ENCODE results near the gene CRIP1. TPM values are rescaled to one million over a fixed set of nuclear protein-coding genes. Genes with fewer than 3 reads are reported as not detected.

CRIP1 gene
- total RNA-seq, 1 experiment from 2014 or later, result 140 TPM

- Histone ChIP-seq H3K36me3 (ENCODE audit: insufficient read depth, low read length) (peaks cover 35% of the 10 kb centered on the region), H3K4me3 (ENCODE audit: low read length) (no peak overlapping the region), H3K4me1 (ENCODE audit: low read length) (0 out of 2 replicates have a peak, but pooled peaks cover 3% of the 10 kb centered on the region), H3K9me2 (replicated peaks; ENCODE audit: insufficient read depth, low read length) (no peaks in the 10 kb centered on the region), H3K27me3 (ENCODE audit: low read length) (no peaks in the 10 kb centered on the region), H3K27ac (ENCODE audit: low read length) (no peak overlapping the region), H3K79me2 (ENCODE audit: low read length) (peaks cover 11% of the 10 kb centered on the region), H4K20me1 (ENCODE audit: insufficient read depth, low read depth, low read length) (peaks cover 41% of the 10 kb centered on the region), H3K4me2 (ENCODE audit: low read depth, low read length, poor library complexity, severe bottlenecking) (no peak overlapping the region), H3K9ac (ENCODE audit: low read length) (peak overlapping the region; percentile 33; the same call in 1 of the 2 replicates), H2AFZ (ENCODE audit: low read length) (no peak overlapping the region), H3K9me3 (ENCODE audit: low read length) (no peaks in the 10 kb centered on the region)
- peak; percentile 94 for DNase-seq
Observed at GRCh38 chr14:105448706-105449111, 38.0 kb upstream of the CRIP1 start.

- Histone ChIP-seq H2AFZ (ENCODE audit: low read length) (no peak overlapping the region), H3K9me2 (replicated peaks; ENCODE audit: insufficient read depth, low read length) (no peaks in the 10 kb centered on the region), H3K4me2 (ENCODE audit: low read depth, low read length, poor library complexity, severe bottlenecking) (no peak overlapping the region), H3K27me3 (ENCODE audit: low read length) (no peaks in the 10 kb centered on the region), H3K27ac (ENCODE audit: low read length) (no peak overlapping the region), H3K79me2 (ENCODE audit: low read length) (peaks cover 11% of the 10 kb centered on the region), H4K20me1 (ENCODE audit: insufficient read depth, low read depth, low read length) (peaks cover 41% of the 10 kb centered on the region), H3K4me3 (ENCODE audit: low read length) (no peak overlapping the region), H3K9me3 (ENCODE audit: low read length) (no peaks in the 10 kb centered on the region), H3K4me1 (ENCODE audit: low read length) (0 out of 2 replicates have a peak, but pooled peaks cover 3% of the 10 kb centered on the region), H3K9ac (ENCODE audit: low read length) (no peak overlapping the region), H3K36me3 (ENCODE audit: insufficient read depth, low read length) (peaks cover 39% of the 10 kb centered on the region)
- DNase-seq, result no peak
Observed at GRCh38 chr14:105449276-105450122, 37.2 kb upstream of the CRIP1 start.

- Histone ChIP-seq H3K9me2 (replicated peaks; ENCODE audit: insufficient read depth, low read length) (no peaks in the 10 kb centered on the region), H3K4me2 (ENCODE audit: low read depth, low read length, poor library complexity, severe bottlenecking) (no peak overlapping the region), H4K20me1 (ENCODE audit: insufficient read depth, low read depth, low read length) (peaks cover 41% of the 10 kb centered on the region), H3K79me2 (ENCODE audit: low read length) (peaks cover 11% of the 10 kb centered on the region), H3K4me3 (ENCODE audit: low read length) (no peak overlapping the region), H3K36me3 (ENCODE audit: insufficient read depth, low read length) (peaks cover 39% of the 10 kb centered on the region), H2AFZ (ENCODE audit: low read length) (no peak overlapping the region), H3K27me3 (ENCODE audit: low read length) (no peaks in the 10 kb centered on the region), H3K9me3 (ENCODE audit: low read length) (no peaks in the 10 kb centered on the region), H3K27ac (ENCODE audit: low read length) (no peak overlapping the region), H3K9ac (ENCODE audit: low read length) (no peak overlapping the region), H3K4me1 (ENCODE audit: low read length) (0 out of 2 replicates have a peak, but pooled peaks cover 3% of the 10 kb centered on the region)
- no peak for DNase-seq
Observed at GRCh38 chr14:105450123-105450505, 36.6 kb upstream of the CRIP1 start.

GRCh38 chr14:105450864-105451720 lies 35.6 kb upstream of the CRIP1 start:
- no peak overlapping the region for H3K4me3 ChIP-seq (ENCODE audit: low read length)
- H3K4me1 ChIP-seq (ENCODE audit: low read length), result 0 out of 2 replicates have a peak, but pooled peaks cover 3% of the 10 kb centered on the region
- no peaks in the 10 kb centered on the region for H3K9me2 ChIP-seq (replicated peaks; ENCODE audit: insufficient read depth, low read length)
- H4K20me1 ChIP-seq (ENCODE audit: insufficient read depth, low read depth, low read length), result peaks cover 49% of the 10 kb centered on the region
- no peak overlapping the region for H2AFZ ChIP-seq (ENCODE audit: low read length)
- H3K4me2 ChIP-seq (ENCODE audit: low read depth, low read length, poor library complexity, severe bottlenecking), result no peak overlapping the region
- no peak for DNase-seq
- peaks cover 39% of the 10 kb centered on the region for H3K36me3 ChIP-seq (ENCODE audit: insufficient read depth, low read length)
- H3K9me3 ChIP-seq (ENCODE audit: low read length), result no peaks in the 10 kb centered on the region
- H3K27ac ChIP-seq (ENCODE audit: low read length), result no peak overlapping the region
- no peak overlapping the region for H3K9ac ChIP-seq (ENCODE audit: low read length)
- peaks cover 11% of the 10 kb centered on the region for H3K79me2 ChIP-seq (ENCODE audit: low read length)
- no peaks in the 10 kb centered on the region for H3K27me3 ChIP-seq (ENCODE audit: low read length)

- Histone ChIP-seq H2AFZ (ENCODE audit: low read length) (no peak overlapping the region), H3K4me1 (ENCODE audit: low read length) (0 out of 2 replicates have a peak, but pooled peaks cover 3% of the 10 kb centered on the region), H3K79me2 (ENCODE audit: low read length) (peaks cover 11% of the 10 kb centered on the region), H3K9me2 (replicated peaks; ENCODE audit: insufficient read depth, low read length) (no peaks in the 10 kb centered on the region), H3K36me3 (ENCODE audit: insufficient read depth, low read length) (peaks cover 43% of the 10 kb centered on the region), H3K9me3 (ENCODE audit: low read length) (no peaks in the 10 kb centered on the region), H3K27ac (ENCODE audit: low read length) (no peak overlapping the region), H4K20me1 (ENCODE audit: insufficient read depth, low read depth, low read length) (peaks cover 47% of the 10 kb centered on the region), H3K4me3 (ENCODE audit: low read length) (no peak overlapping the region), H3K4me2 (ENCODE audit: low read depth, low read length, poor library complexity, severe bottlenecking) (no peak overlapping the region), H3K27me3 (ENCODE audit: low read length) (no peaks in the 10 kb centered on the region), H3K9ac (ENCODE audit: low read length) (no peak overlapping the region)
- DNase-seq, result no peak
Observed at GRCh38 chr14:105452963-105453362, 33.7 kb upstream of the CRIP1 start.

GRCh38 chr14:105453847-105454246 lies 32.8 kb upstream of the CRIP1 start:
- Histone ChIP-seq H3K9me3 (ENCODE audit: low read length) (no peaks in the 10 kb centered on the region), H3K4me1 (ENCODE audit: low read length) (no peaks in the 10 kb centered on the region), H3K9ac (ENCODE audit: low read length) (no peak overlapping the region), H2AFZ (ENCODE audit: low read length) (no peak overlapping the region), H3K36me3 (ENCODE audit: insufficient read depth, low read length) (peaks cover 43% of the 10 kb centered on the region), H3K27ac (ENCODE audit: low read length) (no peak overlapping the region), H3K4me3 (ENCODE audit: low read length) (no peak overlapping the region), H3K9me2 (replicated peaks; ENCODE audit: insufficient read depth, low read length) (no peaks in the 10 kb centered on the region), H3K4me2 (ENCODE audit: low read depth, low read length, poor library complexity, severe bottlenecking) (no peak overlapping the region), H3K27me3 (ENCODE audit: low read length) (no peaks in the 10 kb centered on the region), H4K20me1 (ENCODE audit: insufficient read depth, low read depth, low read length) (peaks cover 41% of the 10 kb centered on the region), H3K79me2 (ENCODE audit: low read length) (peaks cover 9% of the 10 kb centered on the region)
- no peak for DNase-seq

GRCh38 chr14:105455086-105455640 lies 31.5 kb upstream of the CRIP1 start:
- Histone ChIP-seq H3K27me3 (ENCODE audit: low read length) (no peaks in the 10 kb centered on the region), H3K9ac (ENCODE audit: low read length) (no peak overlapping the region), H3K9me3 (ENCODE audit: low read length) (no peaks in the 10 kb centered on the region), H4K20me1 (ENCODE audit: insufficient read depth, low read depth, low read length) (peaks cover 28% of the 10 kb centered on the region), H2AFZ (ENCODE audit: low read length) (no peak overlapping the region), H3K9me2 (replicated peaks; ENCODE audit: insufficient read depth, low read length) (no peaks in the 10 kb centered on the region), H3K79me2 (ENCODE audit: low read length) (no peaks in the 10 kb centered on the region), H3K4me2 (ENCODE audit: low read depth, low read length, poor library complexity, severe bottlenecking) (no peak overlapping the region), H3K4me1 (ENCODE audit: low read length) (no peaks in the 10 kb centered on the region), H3K36me3 (ENCODE audit: insufficient read depth, low read length) (peaks cover 32% of the 10 kb centered on the region), H3K27ac (ENCODE audit: low read length) (no peak overlapping the region), H3K4me3 (ENCODE audit: low read length) (no peak overlapping the region)
- DNase-seq, result no peak

Data from Karpas-422 (cell line).